ENCODE results near the gene CCT8. TPM values are rescaled to one million over a fixed set of nuclear protein-coding genes. Genes with fewer than 3 reads are reported as not detected.

CCT8 gene
- total and polyA plus RNA-seq, 10 donors, result 92.3 to 137 (median 111) TPM

GRCh38 chr21:29115899-29116298 lies 42.5 kb upstream of the CCT8 start:
- H3K4me3 ChIP-seq, result no peak overlapping the region
- H3K27me3 ChIP-seq (replicated peaks in 1 of 7), result no peaks in the 10 kb centered on the region
- H3K36me3 ChIP-seq, result no peaks in the 10 kb centered on the region
- DNase-seq, result no peak
- no peak overlapping the region for H3K27ac ChIP-seq
- TF ChIP-seq CTCF (IDR thresholded peaks at IDR 0.05 in 8 of 11, conservative IDR thresholded peaks at IDR 0.05 in 3 of 11) (no peak), POLR2AphosphoS5 (IDR thresholded peaks at IDR 0.05) (no peak), POLR2A (IDR thresholded peaks at IDR 0.05) (no peak)
- H3K4me1 ChIP-seq, result no peaks in the 10 kb centered on the region
- intact Hi-C loops (cut with DNase I; ENCODE audit: low total_unique reads), result no loop called here
- 83 to 89% (median 88%) methylated on average over 8 of the region's 8 CpGs for WGBS, 5 donors
- H3K9me3 ChIP-seq, result no peaks in the 10 kb centered on the region

DNA sequence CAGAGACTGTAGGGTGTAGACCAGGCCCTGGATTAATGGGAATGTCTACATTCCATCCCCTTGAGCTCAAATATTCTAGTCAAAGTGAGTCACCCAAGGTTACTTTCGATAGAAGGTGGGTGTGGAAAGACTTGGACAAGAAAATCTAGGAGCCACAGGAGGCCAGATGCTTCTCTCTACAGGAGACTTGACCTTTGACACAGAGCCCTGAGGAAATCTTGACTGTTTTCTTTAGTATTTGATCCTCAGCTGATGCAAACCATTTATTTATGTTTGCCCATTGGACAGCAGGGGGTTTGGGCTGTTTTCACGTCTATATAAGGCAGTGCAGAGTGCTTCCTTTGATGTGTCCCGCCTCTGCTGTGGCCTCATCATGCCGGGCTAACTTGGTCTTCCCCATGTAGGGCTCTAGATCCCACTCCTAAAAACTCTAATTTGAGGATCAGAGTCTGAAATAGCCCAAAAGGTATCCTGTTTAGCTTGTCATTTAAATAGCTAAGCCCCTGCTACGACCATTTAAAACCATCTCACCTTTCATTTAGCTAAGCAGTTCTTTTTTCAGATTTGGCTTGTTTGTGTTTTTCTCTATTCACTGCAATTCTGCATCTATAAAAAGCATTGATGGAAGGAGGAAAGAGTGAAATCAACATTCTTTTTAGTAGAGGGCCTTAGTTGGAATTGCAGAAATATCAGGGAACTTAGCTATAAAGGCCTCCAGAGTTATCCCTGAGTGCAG lies 41.5 kb upstream of the CCT8 start:
- WGBS, 5 donors, result 79 to 87% (median 86%) methylated on average over 5 of the region's 5 CpGs
- Histone ChIP-seq H3K27ac (no peak overlapping the region), H3K27me3 (replicated peaks in 1 of 7) (no peaks in the 10 kb centered on the region), H3K4me1 (no peaks in the 10 kb centered on the region), H3K36me3 (no peaks in the 10 kb centered on the region), H3K4me3 (no peak overlapping the region), H3K9me3 (no peaks in the 10 kb centered on the region)
- intact Hi-C loops (cut with DNase I; ENCODE audit: low total_unique reads), result no loop called here
- no peak for DNase-seq
- no peak for TF ChIP-seq POLR2AphosphoS5 (IDR thresholded peaks at IDR 0.05)
- no peak for TF ChIP-seq CTCF (IDR thresholded peaks at IDR 0.05 in 8 of 11, conservative IDR thresholded peaks at IDR 0.05 in 3 of 11)
- TF ChIP-seq POLR2A (IDR thresholded peaks at IDR 0.05), result no peak

GRCh38 chr21:29105218-29105617 lies 31.8 kb upstream of the CCT8 start:
- no peaks in the 10 kb centered on the region for H3K27me3 ChIP-seq (replicated peaks in 1 of 7)
- no peak for DNase-seq
- H3K9me3 ChIP-seq, result no peaks in the 10 kb centered on the region
- no peak overlapping the region for H3K27ac ChIP-seq
- H3K4me3 ChIP-seq, result no peak overlapping the region
- peaks cover 0 to 12% (median 0%) of the 10 kb centered on the region in 6 donors for H3K36me3 ChIP-seq
- WGBS, 5 donors, result 77 to 85% (median 79%) methylated on average over 3 of the region's 3 CpGs
- TF ChIP-seq CTCF (IDR thresholded peaks at IDR 0.05 in 8 of 11, conservative IDR thresholded peaks at IDR 0.05 in 3 of 11) (no peak), POLR2A (IDR thresholded peaks at IDR 0.05) (no peak), POLR2AphosphoS5 (IDR thresholded peaks at IDR 0.05) (no peak)
- intact Hi-C loops (cut with DNase I; ENCODE audit: low total_unique reads), result no loop called here
- H3K4me1 ChIP-seq, result peaks cover 0 to 4% (median 0%) of the 10 kb centered on the region in 6 donors

GRCh38 chr21:29104239-29104708 lies 30.8 kb upstream of the CCT8 start:
- H3K27me3 ChIP-seq (replicated peaks in 1 of 7), result no peaks in the 10 kb centered on the region

More at GRCh38 chr21:29104239-29104708, 30.8 kb upstream of the CCT8 start:
- Histone ChIP-seq H3K27ac (no peak overlapping the region), H3K4me1 (peaks cover 0 to 7% (median 0%) of the 10 kb centered on the region in 6 donors), H3K4me3 (no peak overlapping the region), H3K36me3 (peaks cover 0 to 12% (median 0%) of the 10 kb centered on the region in 6 donors), H3K9me3 (no peaks in the 10 kb centered on the region)
- 72 to 82% (median 78%) methylated on average over 7 of the region's 7 CpGs for WGBS, 5 donors
- no peak for DNase-seq
- TF ChIP-seq CTCF (IDR thresholded peaks at IDR 0.05 in 8 of 11, conservative IDR thresholded peaks at IDR 0.05 in 3 of 11) (no peak), POLR2AphosphoS5 (IDR thresholded peaks at IDR 0.05) (no peak), POLR2A (IDR thresholded peaks at IDR 0.05) (no peak)
- intact Hi-C loops (cut with DNase I; ENCODE audit: low total_unique reads), result no loop called here
